ENCODE measurements around the gene ANKRD52.

The ANKRD52 gene

GRCh38 chr12:56237552-56237951, 20.6 kb downstream of the ANKRD52 start:
- no peak for DNase-seq

DNA sequence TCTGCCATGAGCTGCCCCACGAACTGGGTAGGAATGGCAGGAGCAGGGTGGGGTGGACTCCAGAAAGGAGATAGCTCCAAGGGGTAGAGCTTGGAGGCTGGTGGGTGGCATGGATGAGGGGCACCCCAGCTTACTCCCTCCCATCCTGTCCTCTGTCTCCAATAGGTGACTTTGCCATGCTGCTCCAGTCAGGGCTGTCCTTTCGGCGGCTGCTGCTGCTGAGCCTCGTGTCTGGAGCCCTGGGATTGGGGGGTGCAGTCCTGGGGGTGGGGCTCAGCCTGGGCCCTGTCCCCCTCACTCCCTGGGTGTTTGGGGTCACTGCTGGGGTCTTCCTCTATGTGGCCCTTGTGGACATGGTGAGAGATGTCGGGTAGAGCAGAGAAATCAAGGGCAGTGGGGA, 21.2 kb downstream of the ANKRD52 start:
- no peak for DNase-seq

DNA sequence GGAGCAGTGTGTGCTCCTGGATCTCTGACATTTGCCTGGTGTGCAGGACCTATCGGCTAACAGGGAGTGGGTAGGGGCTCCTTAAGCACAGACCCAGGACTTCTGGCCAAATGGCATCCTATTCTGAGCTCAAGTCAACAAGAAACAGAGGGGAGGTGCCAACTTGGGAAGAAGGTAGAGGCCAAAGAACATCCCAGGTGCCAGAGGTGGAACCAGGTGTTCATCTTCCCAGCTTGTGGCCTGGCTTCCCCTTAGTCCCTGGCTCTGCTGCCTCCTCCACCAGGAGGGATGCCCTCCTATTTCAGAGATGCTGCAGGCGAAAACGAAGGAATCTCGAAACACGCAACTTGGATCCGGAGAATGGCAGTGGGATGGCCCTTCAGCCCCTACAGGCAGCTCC, 22.1 kb downstream of the ANKRD52 start:
- no peak for DNase-seq

DNA sequence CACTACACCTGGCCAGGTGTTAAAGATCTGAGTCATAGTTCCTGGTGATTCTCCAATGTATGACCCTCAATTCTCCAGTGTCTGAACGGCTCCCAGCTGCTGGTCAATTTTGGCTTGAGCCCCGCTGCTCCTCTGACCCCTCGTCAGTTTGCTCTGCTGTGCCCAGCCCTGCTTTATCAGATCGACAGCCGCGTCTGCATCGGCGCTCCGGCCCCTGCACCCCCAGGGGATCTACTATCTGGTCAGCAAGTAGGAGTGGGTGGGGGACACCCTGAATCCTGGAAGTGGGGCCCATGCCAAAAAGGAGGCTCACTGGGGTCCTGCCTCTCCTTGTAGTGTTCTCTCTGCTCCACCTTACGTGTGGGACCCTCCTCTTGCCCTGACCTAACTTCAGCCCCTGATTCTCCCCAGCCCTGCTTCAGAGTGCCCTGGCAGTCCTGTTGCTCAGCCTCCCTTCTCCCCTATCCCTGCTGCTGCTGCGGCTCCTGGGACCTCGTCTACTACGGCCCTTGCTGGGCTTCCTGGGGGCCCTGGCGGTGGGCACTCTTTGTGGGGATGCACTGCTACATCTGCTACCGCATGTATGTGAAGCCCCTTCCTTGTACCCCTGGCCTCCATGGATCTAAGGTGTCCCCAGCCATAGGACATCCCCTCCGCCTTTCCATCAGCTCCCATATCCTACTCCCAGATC, 23.3 kb downstream of the ANKRD52 start:
- no peak for DNase-seq

DNA sequence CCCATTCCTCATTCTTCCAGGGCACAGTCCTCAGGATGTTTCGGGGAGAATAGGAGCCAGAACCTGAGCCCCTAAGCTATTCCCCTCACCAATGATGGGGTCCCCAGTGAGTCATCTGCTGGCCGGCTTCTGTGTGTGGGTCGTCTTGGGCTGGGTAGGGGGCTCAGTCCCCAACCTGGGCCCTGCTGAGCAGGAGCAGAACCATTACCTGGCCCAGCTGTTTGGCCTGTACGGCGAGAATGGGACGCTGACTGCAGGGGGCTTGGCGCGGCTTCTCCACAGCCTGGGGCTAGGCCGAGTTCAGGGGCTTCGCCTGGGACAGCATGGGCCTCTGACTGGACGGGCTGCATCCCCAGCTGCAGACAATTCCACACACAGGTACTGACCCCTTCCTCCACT, 27.0 kb downstream of the ANKRD52 start:
- no peak for DNase-seq

DNA sequence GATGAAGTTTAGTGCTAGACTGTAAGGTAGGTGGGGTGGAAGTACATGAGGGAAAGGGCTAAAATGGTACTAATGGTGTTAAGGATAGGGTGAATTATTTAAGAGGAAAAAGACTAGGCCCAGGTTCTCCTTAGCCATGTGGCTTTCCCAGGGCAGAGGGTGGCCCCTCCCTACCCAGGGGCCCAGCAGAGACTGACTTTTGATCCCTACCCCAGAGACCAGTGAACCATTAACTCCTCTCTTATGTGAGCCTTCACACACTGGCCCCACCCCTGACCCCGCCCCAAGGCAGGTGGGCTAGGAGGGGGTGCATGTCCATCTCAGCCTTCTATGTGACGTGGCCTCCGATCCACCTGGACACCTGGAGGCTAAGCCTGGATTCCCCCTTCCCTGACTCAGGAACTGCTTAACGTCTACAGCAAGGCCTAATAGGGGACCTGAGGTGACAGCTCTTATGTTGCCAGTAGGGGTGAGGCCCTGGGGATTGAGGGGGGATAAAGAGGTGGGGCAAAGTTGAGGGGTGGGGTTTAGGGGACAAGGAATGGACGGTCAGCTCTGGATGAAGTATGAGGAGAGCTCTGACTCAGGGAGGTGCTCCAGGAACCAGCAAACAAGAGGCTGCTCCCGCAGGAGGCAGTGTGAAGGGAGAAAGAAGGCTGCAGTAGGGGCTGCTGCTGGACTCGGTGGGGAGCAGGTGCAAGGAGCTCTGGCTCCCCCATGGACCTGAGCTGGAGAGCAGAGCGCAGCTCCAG, 27.6 kb downstream of the ANKRD52 start:
- DNase-seq: no peak

DNA sequence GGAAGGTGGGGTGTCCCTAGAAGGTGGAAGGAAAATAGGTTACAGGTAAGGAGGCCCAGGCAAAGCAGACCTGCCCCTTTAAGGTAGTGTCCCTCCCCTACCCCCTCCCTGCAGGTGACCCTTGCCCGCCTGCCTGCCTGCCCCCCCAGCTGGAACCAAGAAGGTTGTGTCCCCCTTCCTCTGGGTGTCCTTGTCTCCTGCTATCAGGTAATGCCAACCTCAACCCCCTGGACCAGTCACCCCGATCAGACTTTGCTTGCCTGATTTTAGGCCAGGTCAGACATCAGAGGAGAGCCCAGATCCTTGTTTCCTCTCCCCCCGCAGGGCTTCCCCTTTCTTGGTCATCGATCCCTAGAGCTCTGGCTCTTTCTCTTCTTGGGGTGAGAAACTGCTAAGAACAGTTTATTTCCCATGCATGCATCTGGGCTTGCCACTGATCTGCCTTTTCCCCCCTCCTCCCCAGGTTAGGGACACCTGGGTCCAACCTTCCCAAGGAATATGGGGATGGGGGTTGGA, 28.2 kb downstream of the ANKRD52 start, which contains the start of gene SLC39A5:
Gene SLC39A5 (plus strand): TSS at position 136 of the 516 bp plus-strand sequence. CDS start 1,224 bp downstream, outside the sequence.
- no peak for DNase-seq

DNA sequence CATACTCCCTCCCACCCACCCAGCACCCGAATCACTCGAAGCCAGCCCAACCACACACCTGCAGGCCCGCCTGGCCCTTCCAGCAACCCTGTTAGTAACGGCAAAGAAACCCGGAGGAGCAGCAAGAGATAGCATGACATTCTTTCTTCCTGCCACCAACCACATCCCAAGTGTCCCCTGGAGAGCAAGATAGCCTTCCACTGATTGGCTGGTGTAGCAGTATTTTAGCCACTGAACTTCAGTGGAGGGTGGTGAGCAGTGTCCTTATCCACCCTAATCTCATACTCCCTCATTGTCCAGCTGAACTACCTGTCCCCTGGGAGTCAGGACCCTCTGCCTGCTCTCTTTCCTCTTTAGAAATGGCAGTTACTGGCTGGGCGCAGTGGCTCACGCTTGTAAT, 29.1 kb downstream of the ANKRD52 start:
- DNase-seq: no peak

DNA sequence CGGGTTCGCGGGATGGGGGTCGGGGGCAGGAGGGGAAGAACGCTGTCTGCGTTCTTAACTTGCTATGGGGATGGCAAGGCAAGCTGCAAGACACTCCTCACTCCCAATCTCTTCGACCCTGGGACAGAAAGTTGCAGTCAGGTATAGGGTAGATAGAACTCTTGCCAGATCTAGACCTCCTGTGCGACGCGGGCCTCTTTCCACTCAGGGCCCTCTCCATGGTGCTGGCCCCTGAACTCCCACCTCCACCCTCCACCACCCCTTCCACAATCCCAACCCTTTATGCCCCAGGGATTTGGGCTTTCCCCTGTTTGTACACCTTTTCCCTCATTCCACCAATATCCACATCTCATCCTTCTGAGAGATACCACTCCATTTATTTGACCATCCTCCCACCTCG, 33.2 kb downstream of the ANKRD52 start:
- DNase-seq: no peak

DNA sequence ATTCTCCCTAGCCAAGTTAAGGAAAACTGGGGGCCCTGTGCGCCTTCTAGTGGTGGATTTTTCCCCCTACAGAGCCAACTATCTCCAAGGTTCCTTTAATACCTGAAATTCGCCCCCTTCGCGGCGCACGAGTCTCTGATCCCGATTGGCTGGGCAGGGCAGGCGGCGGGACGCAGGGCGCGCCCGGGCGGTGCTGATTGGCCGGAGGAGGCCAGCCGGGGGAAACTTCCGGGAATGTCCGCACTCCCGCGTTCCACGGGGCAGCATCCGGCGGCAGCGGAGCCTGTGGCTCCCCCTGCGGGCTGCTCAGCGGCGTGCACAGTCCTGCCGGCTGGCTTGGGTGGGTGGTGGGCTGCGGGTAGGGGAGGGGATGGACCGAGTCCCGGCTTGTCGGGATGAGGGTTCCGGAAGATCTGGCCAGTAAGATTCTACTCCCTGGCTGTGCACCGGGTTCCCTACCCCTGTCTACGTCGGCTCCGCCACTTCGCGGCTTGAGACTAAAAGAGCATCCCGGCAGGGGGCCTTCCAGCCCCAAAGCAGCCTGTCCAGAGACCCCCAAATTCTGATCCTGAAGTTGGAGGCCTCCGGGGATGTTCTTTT, 34.0 kb downstream of the ANKRD52 start, which contains the start of gene NABP2:
Gene NABP2 (plus strand): TSS at position 241 of the 600 bp plus-strand sequence. CDS start 515 bp downstream, outside the sequence.
- peak; percentile 98 for DNase-seq

DNA sequence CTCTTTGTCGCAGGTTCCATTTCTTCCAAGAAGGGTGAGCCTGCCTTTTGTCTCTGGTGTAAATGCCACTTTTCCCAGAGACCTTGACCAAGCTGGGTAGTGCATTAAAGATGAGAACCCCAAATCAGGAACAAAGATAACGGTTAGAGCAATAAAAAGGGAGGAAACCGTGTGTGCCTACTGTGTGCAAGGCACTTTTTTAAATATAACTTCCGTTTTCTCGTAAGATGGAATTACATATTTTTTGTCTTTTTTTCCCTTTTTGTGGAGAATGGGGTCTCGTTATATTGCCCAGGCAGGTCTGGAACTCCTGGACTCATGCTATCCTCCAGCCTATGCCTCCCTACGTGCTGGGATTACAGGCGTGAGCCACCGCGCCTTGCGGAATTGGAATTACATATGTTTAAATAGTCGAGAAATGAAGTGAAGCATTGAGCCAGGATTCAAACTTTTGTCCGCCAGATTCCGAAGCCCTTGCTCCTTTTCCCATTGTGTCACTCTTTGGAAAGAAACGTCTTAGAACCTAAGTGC, 34.5 kb downstream of the ANKRD52 start:
- DNase-seq: no peak

GRCh38 chr12:56222531-56222895, 35.7 kb downstream of the ANKRD52 start:
- DNase-seq: no peak

- DNase-seq: peak; percentile 95
Measured at GRCh38 chr12:56221757-56222530, 36.2 kb downstream of the ANKRD52 start, which contains the start of gene RNF41. Gene RNF41, minus strand, starts transcription at chr12:56221922. Its CDS starts 7,875 bp downstream, at chr12:56214047.

DNA sequence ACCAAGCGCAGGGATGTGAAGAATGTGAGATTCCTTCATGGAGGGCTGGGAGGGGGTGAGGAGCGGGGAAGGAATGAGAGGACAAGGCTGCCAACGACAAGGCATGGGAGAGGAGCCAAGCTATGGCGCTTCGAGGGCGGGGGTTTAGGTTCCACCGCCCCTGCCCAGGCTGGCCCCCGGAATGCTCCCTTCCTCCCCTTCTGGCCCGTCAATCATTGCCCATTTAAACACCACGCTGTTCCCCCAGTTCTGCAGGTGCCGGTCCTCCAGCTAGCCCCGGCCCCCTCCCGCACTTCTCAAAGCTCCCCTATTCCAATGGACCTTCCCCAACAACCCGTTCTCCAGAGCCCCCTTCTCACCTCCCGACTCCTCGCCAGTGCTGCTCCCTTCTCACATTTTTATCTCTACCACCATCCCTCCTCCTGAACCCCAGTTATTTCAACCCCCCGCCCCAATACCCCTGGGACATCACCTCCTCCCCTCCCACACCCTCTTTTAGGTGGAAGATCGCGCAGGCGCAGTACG, 36.9 kb downstream of the ANKRD52 start:
- no peak for DNase-seq

DNA sequence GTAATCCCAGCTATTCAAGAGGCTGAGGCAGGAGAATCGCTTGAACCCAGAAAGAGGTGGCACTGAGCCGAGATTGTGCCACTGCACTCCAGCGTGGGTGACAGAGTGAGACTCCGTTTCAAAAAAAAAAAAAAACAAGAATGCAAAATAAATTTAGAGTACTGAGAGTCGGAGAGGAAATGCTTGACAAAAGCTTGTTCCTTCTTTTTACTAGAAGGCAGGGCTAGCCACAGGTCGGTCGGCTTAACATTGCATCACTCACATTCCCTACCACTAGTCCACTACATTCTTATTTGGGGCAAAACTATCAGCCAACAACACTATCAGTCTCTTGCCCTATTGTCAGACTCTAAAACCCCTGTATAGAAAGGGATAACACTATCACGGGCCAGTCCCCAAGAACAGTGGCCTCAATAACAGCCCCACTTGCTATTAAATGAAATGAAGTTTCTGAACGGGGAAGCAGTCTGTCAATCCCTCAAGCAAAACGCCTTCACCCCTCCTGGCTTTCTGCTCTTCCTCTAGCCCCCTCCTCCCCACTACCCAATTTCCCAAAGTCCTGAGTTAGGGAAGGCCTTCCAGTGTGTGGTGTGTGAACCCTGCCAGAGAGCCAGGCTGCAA, 37.5 kb downstream of the ANKRD52 start:
- DNase-seq: no peak

DNA sequence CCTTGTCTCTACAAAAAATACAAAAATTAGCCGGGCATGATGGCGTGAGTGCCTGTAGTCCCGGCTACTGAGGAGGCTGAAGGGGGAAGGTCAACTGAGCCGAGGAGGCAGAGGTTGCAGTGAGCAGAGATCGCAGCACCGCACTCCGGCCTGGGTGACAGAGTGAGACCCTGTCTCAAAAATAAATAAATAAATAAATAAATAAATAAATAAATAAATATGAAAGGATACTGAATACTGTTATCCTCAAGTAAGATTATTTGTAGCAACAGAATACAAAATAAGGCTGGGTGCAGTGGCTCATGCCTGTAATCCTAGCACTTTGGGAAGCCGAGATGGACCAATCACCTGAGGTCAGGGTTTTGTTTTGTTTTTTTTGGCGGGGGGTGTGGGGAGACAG, 38.3 kb downstream of the ANKRD52 start:
- no peak for DNase-seq

- DNase-seq: no peak
Measured at GRCh38 chr12:56216461-56216860, 41.7 kb downstream of the ANKRD52 start.

- no peak for DNase-seq
Measured at GRCh38 chr12:56213878-56214277, 44.3 kb downstream of the ANKRD52 start.

GRCh38 chr12:56212361-56212760, 45.8 kb downstream of the ANKRD52 start:
- peak; percentile 25 for DNase-seq

GRCh38 chr12:56208006-56208405, 50.2 kb downstream of the ANKRD52 start:
- DNase-seq: no peak

DNA sequence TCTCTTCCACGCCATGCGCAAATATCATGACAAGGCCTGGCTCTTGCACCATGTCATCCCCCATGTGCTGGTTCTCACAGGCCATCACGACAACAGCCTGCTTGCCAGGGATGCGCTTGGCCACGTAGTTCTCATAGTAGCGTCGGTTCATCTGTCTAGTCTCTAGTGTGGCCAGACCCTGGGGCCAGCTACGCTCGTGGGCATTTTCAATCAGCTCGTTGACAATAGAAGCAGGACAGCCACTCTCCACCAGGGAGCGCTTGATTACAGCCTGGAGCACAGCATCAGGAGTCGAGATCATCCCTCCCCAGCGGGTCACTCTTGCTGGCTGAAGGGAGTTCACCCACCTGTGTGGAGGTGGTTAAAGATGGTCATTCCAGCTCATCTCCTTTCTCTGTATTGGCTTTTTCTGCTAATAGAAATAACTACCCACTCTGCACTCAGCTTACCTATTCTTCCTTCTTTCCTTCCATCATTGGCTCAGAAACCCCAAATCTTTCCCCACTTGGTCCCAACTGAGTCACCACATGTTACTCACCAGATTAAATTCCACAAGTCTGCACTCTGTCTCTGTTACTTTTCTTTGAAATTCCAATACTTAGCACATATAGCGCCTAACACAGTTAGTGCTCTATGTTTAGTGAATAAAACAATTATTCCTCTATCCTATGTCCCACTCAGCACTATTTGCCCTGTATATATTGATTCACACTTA, 51.6 kb downstream of the ANKRD52 start:
- DNase-seq: peak; percentile 57
